ELF-1 (cell line): ENCODE measurements around the gene LRPAP1.
A peak's percentile ranks its signal among the peaks of the same experiment; 100 is the strongest.

Experiments used
- DNase-seq: peaks from one replicate; pipeline ENCODE4 v3.0.0-alpha.2; 2016; ENCODE audit warnings: low read depth, low spot score

The LRPAP1 gene

GRCh38 chr4:3532751-3533422, 665 bp upstream of the LRPAP1 start:
- DNase-seq = no peak

GRCh38 chr4:3531318-3531878, 824 bp downstream of the LRPAP1 start:
- peak; percentile 13 for DNase-seq

- DNase-seq = peak; percentile 36
These were observed 1.5 kb downstream of the LRPAP1 start for GRCh38 chr4:3530663-3531254.

- DNase-seq = no peak
These were observed 2.2 kb downstream of the LRPAP1 start for GRCh38 chr4:3530051-3530450.

- no peak for DNase-seq
These were observed 2.9 kb downstream of the LRPAP1 start for GRCh38 chr4:3529363-3529762.

- DNase-seq = no peak
These were observed 4.0 kb downstream of the LRPAP1 start for GRCh38 chr4:3527914-3528876.

GRCh38 chr4:3527101-3527913, 4.9 kb downstream of the LRPAP1 start:
- no peak for DNase-seq

GRCh38 chr4:3526456-3526855, 5.8 kb downstream of the LRPAP1 start:
- no peak for DNase-seq

GRCh38 chr4:3525532-3526430, 6.4 kb downstream of the LRPAP1 start:
- no peak for DNase-seq

- no peak for DNase-seq
These were observed 7.3 kb downstream of the LRPAP1 start for GRCh38 chr4:3524920-3525319.

- DNase-seq = no peak
These were observed 7.9 kb downstream of the LRPAP1 start for GRCh38 chr4:3524349-3524748.

- DNase-seq = no peak
These were observed 8.5 kb downstream of the LRPAP1 start for GRCh38 chr4:3523628-3524221.

GRCh38 chr4:3523146-3523627, 9.0 kb downstream of the LRPAP1 start:
- no peak for DNase-seq

GRCh38 chr4:3522651-3523050, 9.6 kb downstream of the LRPAP1 start:
- no peak for DNase-seq

GRCh38 chr4:3522326-3522640, 9.9 kb downstream of the LRPAP1 start:
- DNase-seq = no peak

- no peak for DNase-seq
These were observed 10.4 kb downstream of the LRPAP1 start for GRCh38 chr4:3521621-3522325.

- no peak for DNase-seq
These were observed 11.2 kb downstream of the LRPAP1 start for GRCh38 chr4:3520796-3521600.

- no peak for DNase-seq
These were observed 11.9 kb downstream of the LRPAP1 start for GRCh38 chr4:3520276-3520675.
